OCI-LY3 (cell line): ENCODE measurements around the gene LTO1.

Experiments
- EZH2phosphoT487 ChIP-seq: fragments of 200-600 bp; shearing (Covaris generic); IDR thresholded peaks from 2 replicates; pipeline ENCODE4 v1.6.1; 2018; ENCODE audit warnings: antibody characterized with exemption, mixed run types, low read depth
- TF ChIP-seq, protein P1 (sequence below): fragments of 200-600, 300-600 bp; sonication (generic); IDR thresholded peaks from 2 replicates; pipeline ENCODE4 v1.5.1; 2014; ENCODE audit warnings: antibody characterized with exemption, low read length, low read depth

DNA sequence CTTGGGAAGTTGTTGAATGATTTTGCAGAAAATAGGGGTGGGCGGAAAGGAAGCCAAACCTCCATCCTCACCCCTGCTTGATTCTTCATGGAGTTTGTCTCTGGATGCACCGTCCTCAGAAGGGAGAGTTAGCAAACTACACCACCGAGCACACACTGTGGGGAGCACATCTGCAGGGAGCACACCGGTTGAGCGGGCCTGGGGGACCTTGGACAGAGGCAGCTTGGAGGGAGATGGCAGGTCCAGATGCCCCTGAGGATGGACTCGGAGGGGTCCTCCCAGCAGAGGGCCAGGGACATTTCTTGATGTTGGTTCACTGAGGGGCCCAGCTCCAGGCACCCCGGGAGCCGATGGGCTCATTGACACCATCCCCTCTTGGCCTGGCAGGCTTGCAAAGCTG lies 43.8 kb upstream of the LTO1 start:
- TF ChIP-seq, protein P1, sequence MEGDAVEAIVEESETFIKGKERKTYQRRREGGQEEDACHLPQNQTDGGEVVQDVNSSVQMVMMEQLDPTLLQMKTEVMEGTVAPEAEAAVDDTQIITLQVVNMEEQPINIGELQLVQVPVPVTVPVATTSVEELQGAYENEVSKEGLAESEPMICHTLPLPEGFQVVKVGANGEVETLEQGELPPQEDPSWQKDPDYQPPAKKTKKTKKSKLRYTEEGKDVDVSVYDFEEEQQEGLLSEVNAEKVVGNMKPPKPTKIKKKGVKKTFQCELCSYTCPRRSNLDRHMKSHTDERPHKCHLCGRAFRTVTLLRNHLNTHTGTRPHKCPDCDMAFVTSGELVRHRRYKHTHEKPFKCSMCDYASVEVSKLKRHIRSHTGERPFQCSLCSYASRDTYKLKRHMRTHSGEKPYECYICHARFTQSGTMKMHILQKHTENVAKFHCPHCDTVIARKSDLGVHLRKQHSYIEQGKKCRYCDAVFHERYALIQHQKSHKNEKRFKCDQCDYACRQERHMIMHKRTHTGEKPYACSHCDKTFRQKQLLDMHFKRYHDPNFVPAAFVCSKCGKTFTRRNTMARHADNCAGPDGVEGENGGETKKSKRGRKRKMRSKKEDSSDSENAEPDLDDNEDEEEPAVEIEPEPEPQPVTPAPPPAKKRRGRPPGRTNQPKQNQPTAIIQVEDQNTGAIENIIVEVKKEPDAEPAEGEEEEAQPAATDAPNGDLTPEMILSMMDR = no peak
- TF ChIP-seq EZH2phosphoT487 = no peak
